B cell (primary cell): ENCODE results near the gene AKR1C3. TPM values are rescaled to one million over a fixed set of nuclear protein-coding genes. Genes with fewer than 3 reads are reported as not detected.
"Not testable (repeated sequence)": the region's sequence is repeated elsewhere in the genome, so short reads cannot be mapped to it uniquely, and the experiment has no call there.

Experiments
- ATAC-seq: fragments of 200-7000 bp; cut with Tn5 transposase; one replicate; pipeline ENCODE4 v1.10.0; 2021; ENCODE audit warnings: low read depth, mild to moderate bottlenecking, moderate number of reproducible peaks, moderate library complexity
- CTCF ChIA-PET: fragments of 350-600 bp; sonication (Branson Sonifier 250); formaldehyde crosslinking; loops from one replicate; lab custom pipeline; 2021; ENCODE audit warnings: antibody characterized with exemption, inconsistent platforms; lab: Charles Lee
- POLR2A ChIA-PET: fragments of 350-600 bp; sonication (Branson Sonifier 250); formaldehyde crosslinking; loops from one replicate; lab custom pipeline; 2021; ENCODE audit warnings: antibody characterized with exemption; lab: Charles Lee
- DNase-seq: peaks from one replicate; pipeline ENCODE4 v3.0.0; 2013
- H2AFZ ChIP-seq: 2 replicates; pipeline ENCODE4 v1.6.1; 2012; ENCODE audit warnings: mild to moderate bottlenecking, low read depth, low read length; ENCODE audit not compliant: insufficient read depth, poor library complexity, severe bottlenecking
- H3K27ac ChIP-seq, 2 donors: 1 replicate in 1 of 2; 2 replicates in 1 of 2; pipeline ENCODE4 v1.5.1; 2012 to 2013; ENCODE audit warnings: low read length in 2 of 2, mild to moderate bottlenecking in 2 of 2, moderate library complexity in 1 of 2
- H3K27me3 ChIP-seq, 4 experiments: fragments of 200-600 bp in 1 of 4; sonication (generic) in 1 of 4; replicated peaks in 1 of 4; 1 replicate in 2 of 4; 2 replicates in 2 of 4; pipeline versions ENCODE4 v1.6.1 to v1.7.0; 2013 to 2016; ENCODE audit warnings: low read length in 3 of 4, mild to moderate bottlenecking in 2 of 4, mixed read lengths in 1 of 4, moderate library complexity in 1 of 4; ENCODE audit not compliant: insufficient read depth in 4 of 4, control insufficient read depth in 3 of 4; ENCODE audit errors: control extremely low read depth in 1 of 4
- H3K36me3 ChIP-seq, 2 experiments: replicated peaks in 1 of 2; 1 replicate in 1 of 2; 2 replicates in 1 of 2; pipeline versions ENCODE4 v1.6.1 to v1.7.1; 2013; ENCODE audit warnings: low read length in 1 of 2; ENCODE audit not compliant: insufficient read depth in 2 of 2, control insufficient read depth in 1 of 2; ENCODE audit errors: control extremely low read depth in 1 of 2, extremely low read depth in 1 of 2
- H3K4me1 ChIP-seq, 2 donors: fragments of 200-600 bp in 1 of 2; sonication (generic) in 1 of 2; 1 replicate in 1 of 2; 2 replicates in 1 of 2; pipeline versions ENCODE4 v1.5.1 to v1.6.1; 2013 to 2017; ENCODE audit warnings: low read length in 2 of 2; ENCODE audit not compliant: control insufficient read depth in 2 of 2, insufficient read depth in 2 of 2
- H3K4me2 ChIP-seq: replicated peaks from 2 replicates; pipeline ENCODE3; 2012; ENCODE audit warnings: mild to moderate bottlenecking, low read depth, low read length; ENCODE audit not compliant: poor library complexity, severe bottlenecking
- H3K4me3 ChIP-seq, 5 experiments: fragments of 200-600 bp in 1 of 5; sonication (generic) in 1 of 5; 1 replicate in 3 of 5; 2 replicates in 2 of 5; pipeline versions ENCODE4 v1.5.1 to v1.7.0; 2011 to 2016; ENCODE audit warnings: low read length in 4 of 5, mild to moderate bottlenecking in 4 of 5, low read depth in 2 of 5, control low read depth in 1 of 5, moderate library complexity in 1 of 5; ENCODE audit not compliant: insufficient read depth in 1 of 5; ENCODE audit errors: control extremely low read depth in 1 of 5, extremely low read depth in 1 of 5
- H3K79me2 ChIP-seq: fragments of 200-600 bp; sonication (generic); one replicate; pipeline ENCODE4 v1.6.0; 2016; ENCODE audit warnings: low read length; ENCODE audit not compliant: control insufficient read depth, insufficient read depth
- H3K9ac ChIP-seq: fragments of 200-600 bp; sonication (generic); 2 replicates; pipeline ENCODE4 v1.6.1; 2017; ENCODE audit warnings: mild to moderate bottlenecking, low read length, moderate library complexity
- H3K9me3 ChIP-seq, 3 donors: one replicate each; pipeline versions ENCODE4 v1.6.1 to v1.7.1; 2013; ENCODE audit warnings: low read length in 2 of 3; ENCODE audit not compliant: control insufficient read depth in 2 of 3, insufficient read depth in 1 of 3; ENCODE audit errors: control extremely low read depth in 1 of 3
- H4K20me1 ChIP-seq: 2 replicates; pipeline ENCODE4 v1.6.0; 2012; ENCODE audit warnings: mild to moderate bottlenecking, low read length; ENCODE audit not compliant: insufficient read depth, control insufficient read depth, poor library complexity, severe bottlenecking
- H3K27ac Mint-ChIP-seq: one replicate; pipeline ENCODE4 v1.8.0; 2021; ENCODE audit warnings: mixed read lengths
- H3K27me3 Mint-ChIP-seq: one replicate; pipeline ENCODE4 v1.8.0; 2021; ENCODE audit warnings: mixed read lengths
- H3K4me1 Mint-ChIP-seq: one replicate; pipeline ENCODE4 v1.8.0; 2021; ENCODE audit warnings: mixed read lengths
- H3K4me3 Mint-ChIP-seq: one replicate; pipeline ENCODE4 v1.8.0; 2021; ENCODE audit warnings: mixed read lengths
- H3K9me3 Mint-ChIP-seq: one replicate; pipeline ENCODE4 v1.8.0; 2022; ENCODE audit warnings: mixed read lengths; ENCODE audit not compliant: insufficient read depth
- EZH2 ChIP-seq: IDR thresholded peaks from 2 replicates; pipeline ENCODE4 v1.6.1; 2012; ENCODE audit warnings: borderline replicate concordance, low read depth, mild to moderate bottlenecking, moderate library complexity, low read length; ENCODE audit not compliant: insufficient read depth, poor library complexity, severe bottlenecking
- WGBS: methylation state at CpG from one replicate; pipeline ENCODE4 v1.1.5; 2013; ENCODE audit warnings: missing lambda C conversion rate; ENCODE audit not compliant: insufficient coverage; 5-methylcytosine and 5-hydroxymethylcytosine counted together
- intact Hi-C: fragments of 100-400 bp; cut with micrococcal nuclease; formaldehyde crosslinking; loops from one replicate; pipeline ENCODE4 v1.10.0; 2022
- polyA plus RNA-seq: library from polyadenylated mRNA; depleted of rRNA; stranded (reverse); fragments of >200 nt; gene quantifications from 2 replicates; pipeline ENCODE4 v1.2.3, GENCODE V29; 2012
- total RNA-seq, 2 donors: library from RNA; stranded (reverse); fragments of 120-200 nt in 1 of 2; gene quantifications; 1 replicate in 1 of 2; 2 replicates in 1 of 2; pipeline versions ENCODE4 v1.2.3 to v1.2.4, GENCODE V29; 2013 to 2022
- TF ChIP-seq, protein P1 (sequence below): fragments of 200-600 bp; IDR thresholded peaks from one replicate; pipeline ENCODE4 v1.8.0; 2022; ENCODE audit warnings: antibody characterized with exemption, mild to moderate bottlenecking

AKR1C3 gene
- total and polyA plus RNA-seq, 2 donors (not counting 1 experiment from before 2014, with no cell fraction given): 0.28 to 0.62 TPM

DNA sequence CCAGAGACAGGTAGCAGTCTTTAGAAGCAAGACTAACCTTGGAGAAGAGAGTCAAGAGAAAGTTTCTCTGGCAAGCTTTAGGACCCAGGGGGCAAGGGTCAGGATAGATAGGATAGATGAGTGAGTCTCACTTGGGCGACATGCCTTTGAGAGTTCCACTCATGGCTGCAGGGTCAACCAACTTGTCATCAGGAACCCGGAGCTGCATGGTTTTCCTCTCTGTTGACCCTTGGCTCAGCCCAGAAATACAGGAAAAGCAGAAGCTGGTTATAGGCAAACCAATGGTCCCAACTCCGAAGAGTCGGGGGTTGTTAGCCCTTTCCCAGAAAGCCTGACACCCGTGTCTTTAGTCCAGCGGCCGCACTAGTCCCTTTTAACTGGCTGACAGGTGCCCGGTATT lies 34.9 kb upstream of the AKR1C3 start:
- intact Hi-C loops, H3K4me3 Mint-ChIP-seq, DNase-seq, H3K9ac ChIP-seq, H3K27me3 Mint-ChIP-seq, H3K4me2 ChIP-seq, H3K79me2 ChIP-seq, H4K20me1 ChIP-seq, H3K4me3 ChIP-seq, H3K9me3 Mint-ChIP-seq, CTCF ChIA-PET, H3K4me1 Mint-ChIP-seq, H3K27ac ChIP-seq, POLR2A ChIA-PET, H3K27me3 ChIP-seq, ATAC-seq, H3K9me3 ChIP-seq, H3K27ac Mint-ChIP-seq, H3K4me1 ChIP-seq, H3K36me3 ChIP-seq, H2AFZ ChIP-seq: not testable (repeated sequence)
- WGBS: 90% methylated on average over 8 of the region's 8 CpGs

DNA sequence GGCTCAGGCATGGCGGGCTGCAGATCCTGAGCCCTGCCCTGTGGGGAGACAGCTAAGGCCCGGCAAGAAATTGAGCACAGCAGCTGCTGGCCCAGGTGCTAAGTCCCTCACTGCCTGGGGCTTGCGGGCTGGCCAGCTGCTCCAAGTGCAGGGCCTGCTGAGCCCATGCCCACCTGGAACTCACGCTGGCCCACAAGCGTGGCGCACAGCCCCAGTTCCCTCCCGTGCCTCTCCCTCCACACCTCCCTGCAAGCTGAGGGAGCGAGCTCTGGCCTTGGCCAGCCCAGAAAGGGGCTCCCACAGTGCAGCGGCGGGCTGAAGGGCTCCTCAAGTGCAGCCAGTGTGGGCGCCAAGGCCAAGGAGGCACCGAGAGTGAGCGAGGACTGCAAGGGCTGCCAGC lies 33.4 kb upstream of the AKR1C3 start:
- ATAC-seq, H3K9me3 ChIP-seq, H3K9ac ChIP-seq, H2AFZ ChIP-seq, intact Hi-C loops, H3K27ac ChIP-seq, H3K4me3 ChIP-seq, H4K20me1 ChIP-seq, H3K9me3 Mint-ChIP-seq, H3K4me1 Mint-ChIP-seq, H3K36me3 ChIP-seq, CTCF ChIA-PET, H3K27me3 Mint-ChIP-seq, H3K4me1 ChIP-seq, POLR2A ChIA-PET, H3K27me3 ChIP-seq, H3K4me2 ChIP-seq, DNase-seq, H3K27ac Mint-ChIP-seq, H3K4me3 Mint-ChIP-seq, H3K79me2 ChIP-seq: not testable (repeated sequence)
- WGBS: 92% methylated on average over 12 of the region's 13 CpGs

DNA sequence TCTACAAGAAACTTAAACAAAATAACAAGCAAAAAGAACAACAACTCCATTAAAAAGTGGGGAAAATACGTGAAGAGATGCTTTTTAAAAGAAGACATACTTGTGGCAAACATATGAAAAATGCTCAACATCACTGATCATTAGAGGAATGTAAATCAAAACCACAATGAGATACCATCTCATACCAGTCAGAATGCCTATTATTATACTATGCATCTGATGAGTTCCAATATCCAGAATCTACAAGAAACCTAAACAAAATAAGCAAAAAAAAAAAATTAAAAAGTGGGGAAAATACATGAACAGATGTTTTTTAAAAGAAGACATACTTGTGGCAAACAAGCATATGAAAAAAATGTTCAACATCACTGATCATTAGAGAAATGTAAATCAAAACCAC lies 29.6 kb upstream of the AKR1C3 start:
- Histone ChIP-seq H3K4me3 (no peak overlapping the region), H3K36me3 (no peaks in the 10 kb centered on the region), H3K9me3 (peaks cover 0 to 3% (median 0%) of the 10 kb centered on the region in 3 donors), H3K79me2 (no peaks in the 10 kb centered on the region), H4K20me1 (no peaks in the 10 kb centered on the region), H2AFZ (no peak overlapping the region), H3K4me1 (no peaks in the 10 kb centered on the region), H3K4me2 (no peak overlapping the region), H3K27ac (no peak overlapping the region), H3K27me3 (no peaks in the 10 kb centered on the region), H3K9ac (no peak overlapping the region)
- no peak for TF ChIP-seq EZH2
- TF ChIP-seq, protein P1, sequence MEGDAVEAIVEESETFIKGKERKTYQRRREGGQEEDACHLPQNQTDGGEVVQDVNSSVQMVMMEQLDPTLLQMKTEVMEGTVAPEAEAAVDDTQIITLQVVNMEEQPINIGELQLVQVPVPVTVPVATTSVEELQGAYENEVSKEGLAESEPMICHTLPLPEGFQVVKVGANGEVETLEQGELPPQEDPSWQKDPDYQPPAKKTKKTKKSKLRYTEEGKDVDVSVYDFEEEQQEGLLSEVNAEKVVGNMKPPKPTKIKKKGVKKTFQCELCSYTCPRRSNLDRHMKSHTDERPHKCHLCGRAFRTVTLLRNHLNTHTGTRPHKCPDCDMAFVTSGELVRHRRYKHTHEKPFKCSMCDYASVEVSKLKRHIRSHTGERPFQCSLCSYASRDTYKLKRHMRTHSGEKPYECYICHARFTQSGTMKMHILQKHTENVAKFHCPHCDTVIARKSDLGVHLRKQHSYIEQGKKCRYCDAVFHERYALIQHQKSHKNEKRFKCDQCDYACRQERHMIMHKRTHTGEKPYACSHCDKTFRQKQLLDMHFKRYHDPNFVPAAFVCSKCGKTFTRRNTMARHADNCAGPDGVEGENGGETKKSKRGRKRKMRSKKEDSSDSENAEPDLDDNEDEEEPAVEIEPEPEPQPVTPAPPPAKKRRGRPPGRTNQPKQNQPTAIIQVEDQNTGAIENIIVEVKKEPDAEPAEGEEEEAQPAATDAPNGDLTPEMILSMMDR: no peak
- DNase-seq (no peak), ATAC-seq (no peak)
- H3K27me3 Mint-ChIP-seq: no peaks in the 10 kb centered on the region
- intact Hi-C loops: no loop called here
- no peaks in the 10 kb centered on the region for H3K9me3 Mint-ChIP-seq
- CTCF ChIA-PET: no interaction called here
- H3K27ac Mint-ChIP-seq: no peak overlapping the region
- H3K4me3 Mint-ChIP-seq: no peak overlapping the region
- H3K4me1 Mint-ChIP-seq: no peaks in the 10 kb centered on the region
- POLR2A ChIA-PET: no interaction called here
- WGBS: no CpG with 5 or more reads among the region's 1 CpG
